Endodermal cell (in vitro differentiated cells): ENCODE results near the gene SH3BP2. TPM values are rescaled to one million over a fixed set of nuclear protein-coding genes. Genes with fewer than 3 reads are reported as not detected.

Experiments
- DNase-seq: peaks from one replicate; pipeline ENCODE4 v3.0.0-alpha.2; 2017
- H3K27ac ChIP-seq: 2 replicates; pipeline ENCODE4 v1.5.1; 2013; ENCODE audit warnings: mild to moderate bottlenecking, low read depth, low read length, moderate library complexity
- H3K27me3 ChIP-seq: 2 replicates; pipeline ENCODE4 v1.6.1; 2013; ENCODE audit warnings: mild to moderate bottlenecking, low read length, moderate library complexity; ENCODE audit not compliant: insufficient read depth, control insufficient read depth, poor library complexity, severe bottlenecking
- H3K36me3 ChIP-seq: 2 replicates; pipeline ENCODE4 v1.7.0; 2013; ENCODE audit warnings: mild to moderate bottlenecking, low read length, moderate library complexity; ENCODE audit not compliant: control insufficient read depth, insufficient read depth
- H3K4me1 ChIP-seq: one replicate; pipeline ENCODE4 v1.7.0; 2013; ENCODE audit warnings: low read length; ENCODE audit not compliant: control insufficient read depth, insufficient read depth
- H3K4me3 ChIP-seq: 2 replicates; pipeline ENCODE4 v1.5.1; 2013; ENCODE audit warnings: mild to moderate bottlenecking, low read length, moderate library complexity
- H3K9ac ChIP-seq: 2 replicates; pipeline ENCODE4 v1.6.1; 2013; ENCODE audit warnings: mild to moderate bottlenecking, low read length, moderate library complexity; ENCODE audit not compliant: poor library complexity, severe bottlenecking; ENCODE audit errors: extremely low read depth
- H3K9me3 ChIP-seq: 2 replicates; pipeline ENCODE4 v1.6.1; 2013; ENCODE audit warnings: mild to moderate bottlenecking, low read length, moderate library complexity; ENCODE audit not compliant: control insufficient read depth
- H3K27ac Mint-ChIP-seq: 2 replicates; pipeline ENCODE4 v1.8.0; 2020; ENCODE audit warnings: mixed read lengths
- H3K27me3 Mint-ChIP-seq: 2 replicates; pipeline ENCODE4 v1.8.0; 2021; ENCODE audit warnings: mild to moderate bottlenecking, mixed read lengths; ENCODE audit not compliant: insufficient read depth
- H3K36me3 Mint-ChIP-seq: 2 replicates; pipeline ENCODE4 v1.8.0; 2020; ENCODE audit warnings: low read depth, mixed read lengths
- H3K4me1 Mint-ChIP-seq: 2 replicates; pipeline ENCODE4 v1.8.0; 2020; ENCODE audit warnings: mixed read lengths
- H3K4me3 Mint-ChIP-seq: 2 replicates; pipeline ENCODE4 v1.8.0; 2020; ENCODE audit warnings: mild to moderate bottlenecking, moderate library complexity, mixed read lengths
- H3K9me3 Mint-ChIP-seq: 2 replicates; pipeline ENCODE4 v1.8.0; 2020; ENCODE audit warnings: mild to moderate bottlenecking, mixed read lengths
- CTCF ChIP-seq: fragments of 200-600 bp; sonication (generic); conservative IDR thresholded peaks from 2 replicates; pipeline ENCODE4 v1.5.0; 2021; ENCODE audit warnings: antibody characterized with exemption, mild to moderate bottlenecking
- WGBS, 2 experiments: methylation state at CpG; one replicate each; pipeline versions ENCODE4 v1.1.5 to v1.1.7; 2013; ENCODE audit warnings: missing lambda C conversion rate in 2 of 2, mixed read lengths in 1 of 2; ENCODE audit not compliant: insufficient coverage in 1 of 2, insufficient read length in 1 of 2; 5-methylcytosine and 5-hydroxymethylcytosine counted together
- total RNA-seq, 2 donors: library from RNA; stranded (reverse); fragmentation: NEBNext Ultra II Directional in 1 of 2; extraction: Animal tissue kit (Norgen Biotek cat#: 25700) in 1 of 2; gene quantifications; 2 replicates in 1 of 2; 3 replicates in 1 of 2; pipeline ENCODE4 v1.2.1, GENCODE V29; 2021

Gene SH3BP2
- total RNA-seq, 2 donors from 2014 or later = 40.5 to 43.8 TPM

DNA sequence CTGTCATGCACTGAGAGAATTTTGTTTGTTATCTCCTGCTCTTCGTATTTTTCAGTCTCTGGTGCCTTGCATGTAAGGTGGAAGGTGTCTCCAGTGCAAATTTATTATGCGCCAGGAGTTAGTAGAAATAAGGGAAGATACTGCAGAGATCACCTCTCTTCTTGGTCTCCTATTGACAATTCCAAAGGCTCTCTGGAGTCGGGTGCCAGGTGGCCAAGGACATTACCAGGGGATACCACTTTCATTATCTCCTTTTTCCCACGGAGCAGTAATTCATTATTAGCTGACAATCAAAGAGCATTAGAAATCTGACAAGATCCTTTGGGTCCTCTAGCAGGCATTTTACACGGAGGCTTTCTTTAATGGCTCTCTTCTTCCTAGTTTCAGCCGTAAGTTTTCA lies 76.8 kb downstream of the SH3BP2 start:
- Histone ChIP-seq H3K9ac (no peak overlapping the region), H3K27me3 (no peaks in the 10 kb centered on the region), H3K4me1 (peaks cover 35% of the 10 kb centered on the region), H3K27ac (peak overlapping the region; percentile 0), H3K9me3 (no peaks in the 10 kb centered on the region), H3K36me3 (peaks cover 19% of the 10 kb centered on the region), H3K4me3 (peak overlapping the region; percentile 76)
- WGBS, 2 experiments = 81 to 84% methylated on average over 5 to 6 of the region's 6 CpGs
- Mint-ChIP-seq H3K4me1 (peaks cover 72% of the 10 kb centered on the region), H3K9me3 (no peaks in the 10 kb centered on the region), H3K27ac (no peak overlapping the region), H3K4me3 (no peak overlapping the region), H3K27me3 (no peaks in the 10 kb centered on the region), H3K36me3 (peaks cover 9% of the 10 kb centered on the region)
- no peak for DNase-seq
- TF ChIP-seq CTCF = no peak

- H3K4me1 Mint-ChIP-seq = peaks cover 67% of the 10 kb centered on the region
- peaks cover 23% of the 10 kb centered on the region for H3K36me3 ChIP-seq
- H3K27ac Mint-ChIP-seq = no peak overlapping the region
- H3K4me3 Mint-ChIP-seq = no peak overlapping the region
- no peak overlapping the region for H3K9ac ChIP-seq
- no peaks in the 10 kb centered on the region for H3K27me3 ChIP-seq
- no peaks in the 10 kb centered on the region for H3K9me3 Mint-ChIP-seq
- H3K4me1 ChIP-seq = peaks cover 35% of the 10 kb centered on the region
- H3K4me3 ChIP-seq = peak overlapping the region; percentile 76
- no peak overlapping the region for H3K27ac ChIP-seq
- H3K36me3 Mint-ChIP-seq = peaks cover 9% of the 10 kb centered on the region
- no peaks in the 10 kb centered on the region for H3K27me3 Mint-ChIP-seq
- DNase-seq = no peak
- no peak for TF ChIP-seq CTCF
- H3K9me3 ChIP-seq = no peaks in the 10 kb centered on the region
- whole genome bisulfite sequencing, 2 experiments = 92 to 100% methylated on average over 1 to 2 of the region's 2 CpGs
These were observed 77.2 kb downstream of the SH3BP2 start for GRCh38 chr4:2870082-2870481.

DNA sequence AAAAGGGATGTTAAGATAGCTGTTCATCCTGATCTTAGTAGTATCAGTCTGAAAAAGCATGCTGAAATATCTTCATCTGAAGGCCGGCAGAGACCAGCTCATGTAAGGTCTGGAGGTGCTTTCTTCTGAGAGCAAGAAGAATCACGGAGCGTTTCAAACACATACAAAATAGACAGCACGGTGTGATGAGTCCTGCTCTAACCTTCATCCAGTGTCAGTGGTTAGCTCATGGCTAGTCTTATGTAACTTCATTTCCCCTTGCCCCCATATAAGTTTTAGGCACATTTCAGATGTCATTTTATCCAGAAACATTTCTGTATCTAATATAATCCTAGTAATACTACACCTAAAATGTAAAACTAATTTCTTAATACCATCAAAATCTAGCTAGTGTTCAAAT lies 78.6 kb downstream of the SH3BP2 start:
- Mint-ChIP-seq H3K4me3 (no peak overlapping the region), H3K4me1 (peaks cover 63% of the 10 kb centered on the region), H3K9me3 (no peaks in the 10 kb centered on the region), H3K27me3 (no peaks in the 10 kb centered on the region), H3K36me3 (peaks cover 19% of the 10 kb centered on the region), H3K27ac (no peak overlapping the region)
- Histone ChIP-seq H3K4me1 (peaks cover 38% of the 10 kb centered on the region), H3K27me3 (no peaks in the 10 kb centered on the region), H3K4me3 (no peak overlapping the region), H3K9ac (no peak overlapping the region), H3K27ac (no peak overlapping the region), H3K36me3 (peaks cover 36% of the 10 kb centered on the region), H3K9me3 (no peaks in the 10 kb centered on the region)
- no peak for TF ChIP-seq CTCF
- no peak for DNase-seq
- WGBS, 2 experiments = 92 to 95% methylated on average over 4 of the region's 4 CpGs
